ENCODE data around the gene AURKA. TPM values are rescaled to one million over a fixed set of nuclear protein-coding genes. Genes with fewer than 3 reads are reported as not detected.
A peak's percentile ranks its signal among the peaks of the same experiment; 100 is the strongest.

AURKA gene
- 4.7 and 8.0 TPM in 2 replicates for total RNA-seq

GRCh38 chr20:56392132-56392880 is at the start of gene AURKA, which contains the start of gene CSTF1:
AURKA (minus strand) TSS chr20:56392215; CDS start chr20:56388197, 4,018 bp downstream.
CSTF1 (plus strand) TSS chr20:56392645; CDS start chr20:56395553, 2,908 bp downstream.
- H3K4me3 ChIP-seq (ENCODE audit: insufficient read depth, low read length), result peak within 1 kb of the TSS; percentile 95
- peaks cover 43% of the 10 kb centered on the region for H3K36me3 ChIP-seq (ENCODE audit: insufficient read depth, low read length)
- H3K9me3 ChIP-seq (ENCODE audit: low read depth, low read length), result no peaks in the 10 kb centered on the region
- peaks cover 75% of the 10 kb centered on the region for H3K79me2 ChIP-seq (ENCODE audit: insufficient read depth, low read length)
- H2AFZ ChIP-seq (ENCODE audit: low read length), result peak within 1 kb of the TSS; percentile 92
- H3K4me2 ChIP-seq (ENCODE audit: insufficient read depth, low read length), result peak within 1 kb of the TSS; percentile 92
- peak within 1 kb of the TSS; percentile 79 for H3K27ac ChIP-seq (ENCODE audit: low read depth, low read length)
- H3K4me1 ChIP-seq (ENCODE audit: insufficient read depth, low read length), result peaks cover 18% of the 10 kb centered on the region
- H4K20me1 ChIP-seq (ENCODE audit: insufficient read depth, low read length), result no peaks in the 10 kb centered on the region
- H3K27me3 ChIP-seq (ENCODE audit: insufficient read depth, low read length), result no peaks in the 10 kb centered on the region
- peak; percentile 99 for DNase-seq (ENCODE audit: insufficient read length, low spot score, missing footprints)
- TF ChIP-seq CTCF (IDR thresholded peaks at IDR 0.05; ENCODE audit: extremely low read depth, low read depth, low read length), result no peak

GRCh38 chr20:56440346-56441007 is 48.5 kb upstream of the AURKA start:
- Histone ChIP-seq H3K79me2 (ENCODE audit: insufficient read depth, low read length) (no peaks in the 10 kb centered on the region), H3K4me3 (ENCODE audit: insufficient read depth, low read length) (no peak overlapping the region), H3K36me3 (ENCODE audit: insufficient read depth, low read length) (no peaks in the 10 kb centered on the region), H2AFZ (ENCODE audit: low read length) (peak overlapping the region; percentile 21), H3K4me2 (ENCODE audit: insufficient read depth, low read length) (peak overlapping the region; percentile 29), H4K20me1 (ENCODE audit: insufficient read depth, low read length) (no peaks in the 10 kb centered on the region), H3K9me3 (ENCODE audit: low read depth, low read length) (no peaks in the 10 kb centered on the region), H3K4me1 (ENCODE audit: insufficient read depth, low read length) (peaks cover 20% of the 10 kb centered on the region), H3K27ac (ENCODE audit: low read depth, low read length) (peak overlapping the region; percentile 85), H3K27me3 (ENCODE audit: insufficient read depth, low read length) (no peaks in the 10 kb centered on the region)
- no peak for DNase-seq (ENCODE audit: insufficient read length, low spot score, missing footprints)
- TF ChIP-seq CTCF (IDR thresholded peaks at IDR 0.05; ENCODE audit: extremely low read depth, low read depth, low read length), result no peak

- Histone ChIP-seq H3K4me3 (ENCODE audit: insufficient read depth, low read length) (no peak overlapping the region), H2AFZ (ENCODE audit: low read length) (peak overlapping the region; percentile 21), H4K20me1 (ENCODE audit: insufficient read depth, low read length) (no peaks in the 10 kb centered on the region), H3K4me1 (ENCODE audit: insufficient read depth, low read length) (peaks cover 20% of the 10 kb centered on the region), H3K79me2 (ENCODE audit: insufficient read depth, low read length) (no peaks in the 10 kb centered on the region), H3K27ac (ENCODE audit: low read depth, low read length) (peak overlapping the region; percentile 85), H3K27me3 (ENCODE audit: insufficient read depth, low read length) (no peaks in the 10 kb centered on the region), H3K36me3 (ENCODE audit: insufficient read depth, low read length) (no peaks in the 10 kb centered on the region), H3K4me2 (ENCODE audit: insufficient read depth, low read length) (peak overlapping the region; percentile 29), H3K9me3 (ENCODE audit: low read depth, low read length) (no peaks in the 10 kb centered on the region)
- DNase-seq (ENCODE audit: insufficient read length, low spot score, missing footprints), result peak; percentile 95
- no peak for TF ChIP-seq CTCF (IDR thresholded peaks at IDR 0.05; ENCODE audit: extremely low read depth, low read depth, low read length)
These were observed 47.8 kb upstream of the AURKA start for GRCh38 chr20:56439771-56440291.

GRCh38 chr20:56438284-56438683 is 46.3 kb upstream of the AURKA start:
- Histone ChIP-seq H3K4me2 (ENCODE audit: insufficient read depth, low read length) (no peak overlapping the region), H3K27ac (ENCODE audit: low read depth, low read length) (peak overlapping the region; percentile 44)

More at GRCh38 chr20:56438284-56438683, 46.3 kb upstream of the AURKA start:
- no peaks in the 10 kb centered on the region for H3K27me3 ChIP-seq (ENCODE audit: insufficient read depth, low read length)
- H3K4me3 ChIP-seq (ENCODE audit: insufficient read depth, low read length), result no peak overlapping the region
- DNase-seq (ENCODE audit: insufficient read length, low spot score, missing footprints), result no peak
- no peaks in the 10 kb centered on the region for H4K20me1 ChIP-seq (ENCODE audit: insufficient read depth, low read length)
- no peaks in the 10 kb centered on the region for H3K9me3 ChIP-seq (ENCODE audit: low read depth, low read length)
- H3K79me2 ChIP-seq (ENCODE audit: insufficient read depth, low read length), result no peaks in the 10 kb centered on the region
- H3K4me1 ChIP-seq (ENCODE audit: insufficient read depth, low read length), result peaks cover 27% of the 10 kb centered on the region
- no peak overlapping the region for H2AFZ ChIP-seq (ENCODE audit: low read length)
- H3K36me3 ChIP-seq (ENCODE audit: insufficient read depth, low read length), result no peaks in the 10 kb centered on the region
- TF ChIP-seq CTCF (IDR thresholded peaks at IDR 0.05; ENCODE audit: extremely low read depth, low read depth, low read length), result no peak

Data from osteoblast (primary cell).